Suppressor macrophage (primary cell): ENCODE results near the gene ESCO1.
"Not testable (repeated sequence)": the region's sequence is repeated elsewhere in the genome, so short reads cannot be mapped to it uniquely, and the experiment has no call there.

Experiments used
- DNase-seq, 4 experiments: peaks; one replicate each; pipeline ENCODE4 v3.0.0-alpha.2; 2020 to 2022
- total RNA-seq, 17 experiments: gene quantifications; one replicate each; lab custom pipeline; 2026; ENCODE audit warnings: mixed read lengths in 6 of 17, inconsistent platforms in 3 of 17; lab: John Stamatoyannopoulos, UW

The ESCO1 gene
- 10.5 to 70.0 (median 30.2) reads per million in 17 experiments for total RNA-seq

- DNase-seq: peak; percentile 97 to 99 (median 98)
Observed at GRCh38 chr18:21600526-21601410, at the start of gene ESCO1. Gene ESCO1 (minus strand): TSS chr18:21600704. CDS start chr18:21574843, 25,861 bp downstream.

- not testable (repeated sequence) for DNase-seq
Observed at GRCh38 chr18:21640375-21640774, 39.9 kb upstream of the ESCO1 start.

- no peak for DNase-seq
Observed at GRCh38 chr18:21638822-21639221, 38.3 kb upstream of the ESCO1 start.

- DNase-seq: no peak
Observed at GRCh38 chr18:21636769-21637168, 36.3 kb upstream of the ESCO1 start.

- no peak for DNase-seq
Observed at GRCh38 chr18:21634588-21635199, 34.2 kb upstream of the ESCO1 start.

GRCh38 chr18:21632393-21632792, 31.9 kb upstream of the ESCO1 start:
- peak in 1 of 4 experiments; percentile 9 for DNase-seq

GRCh38 chr18:21629089-21629832, 28.8 kb upstream of the ESCO1 start:
- DNase-seq: no peak

- not testable (repeated sequence) for DNase-seq
Observed at GRCh38 chr18:21621640-21622039, 21.1 kb upstream of the ESCO1 start.

GRCh38 chr18:21612125-21613039, 11.9 kb upstream of the ESCO1 start, which contains the start of gene SNRPD1:
Gene SNRPD1 (plus strand): TSS chr18:21612314. CDS start chr18:21612430, 116 bp downstream.
- DNase-seq: peak; percentile 95 to 97 (median 97)

GRCh38 chr18:21611401-21612124, 11.1 kb upstream of the ESCO1 start:
- DNase-seq: not testable (repeated sequence)

GRCh38 chr18:21605213-21605612, 4.7 kb upstream of the ESCO1 start:
- DNase-seq: peak in 1 of 4 experiments; percentile 6

GRCh38 chr18:21604671-21605070, 4.2 kb upstream of the ESCO1 start:
- peak; percentile 11 to 65 (median 44) for DNase-seq

GRCh38 chr18:21602299-21602587, 1.7 kb upstream of the ESCO1 start:
- DNase-seq: peak; percentile 77 to 91 (median 86)

- peak; percentile 6 to 75 (median 48) for DNase-seq
Observed at GRCh38 chr18:21599585-21600525, 649 bp downstream of the ESCO1 start.

- peak; percentile 10 to 42 (median 25) for DNase-seq
Observed at GRCh38 chr18:21598726-21599584, 1.5 kb downstream of the ESCO1 start.

- no peak for DNase-seq
Observed at GRCh38 chr18:21597620-21598019, 2.9 kb downstream of the ESCO1 start.

GRCh38 chr18:21593540-21594257, 6.8 kb downstream of the ESCO1 start:
- DNase-seq: no peak

- not testable (repeated sequence) for DNase-seq
Observed at GRCh38 chr18:21592361-21592760, 8.1 kb downstream of the ESCO1 start.
